HG03045 (cell line): ENCODE measurements around the gene NOS1AP.
"Not testable (repeated sequence)": the region's sequence is repeated elsewhere in the genome, so short reads cannot be mapped to it uniquely, and the experiment has no call there.

Experiments used
- ATAC-seq: cut with Tn5 transposase; IDR thresholded peaks from one replicate; pipeline ENCODE4 v1.9.1; 2021; ENCODE audit warnings: mild to moderate bottlenecking, moderate library complexity; ENCODE audit not compliant: unreplicated experiment

NOS1AP gene

DNA sequence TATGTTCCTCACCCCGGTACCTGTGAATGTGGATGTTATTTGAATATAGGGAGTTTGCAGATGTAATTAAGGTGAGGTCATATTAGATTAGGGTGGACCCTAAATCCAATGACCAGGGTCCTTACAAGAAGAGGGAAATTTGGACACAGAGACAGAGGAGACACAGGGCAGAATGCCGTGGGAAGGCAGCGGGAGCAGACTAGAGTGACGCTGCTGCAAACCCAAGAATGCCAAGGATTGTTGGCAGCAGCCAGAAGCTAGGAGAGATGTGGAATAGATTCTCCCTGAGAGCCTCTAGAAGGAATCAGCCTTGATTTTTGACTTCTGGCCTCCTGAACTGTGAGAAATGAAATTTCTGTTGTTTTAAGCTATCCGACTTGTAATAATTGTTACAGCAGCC, 253.5 kb downstream of the NOS1AP start:
- ATAC-seq: no peak

DNA sequence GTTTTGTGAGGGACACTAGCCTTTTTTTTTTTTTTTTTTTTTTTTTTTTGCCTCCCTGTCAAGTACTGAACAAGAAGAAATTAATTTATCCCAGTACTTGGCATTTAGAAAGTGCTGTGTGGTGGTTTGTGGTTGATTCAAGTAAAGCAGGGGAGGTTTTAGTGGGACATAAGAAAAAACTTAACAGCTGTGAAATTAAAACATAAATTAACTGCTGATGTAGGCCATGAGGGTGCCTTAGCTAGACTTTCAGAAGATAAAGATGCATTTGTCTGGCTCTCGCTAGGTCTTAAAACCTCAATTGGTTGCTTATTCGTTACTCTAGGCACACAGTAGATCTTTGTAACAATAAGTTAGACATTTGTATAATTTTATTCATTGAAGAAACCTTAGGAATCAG, 254.9 kb downstream of the NOS1AP start:
- ATAC-seq: no peak

DNA sequence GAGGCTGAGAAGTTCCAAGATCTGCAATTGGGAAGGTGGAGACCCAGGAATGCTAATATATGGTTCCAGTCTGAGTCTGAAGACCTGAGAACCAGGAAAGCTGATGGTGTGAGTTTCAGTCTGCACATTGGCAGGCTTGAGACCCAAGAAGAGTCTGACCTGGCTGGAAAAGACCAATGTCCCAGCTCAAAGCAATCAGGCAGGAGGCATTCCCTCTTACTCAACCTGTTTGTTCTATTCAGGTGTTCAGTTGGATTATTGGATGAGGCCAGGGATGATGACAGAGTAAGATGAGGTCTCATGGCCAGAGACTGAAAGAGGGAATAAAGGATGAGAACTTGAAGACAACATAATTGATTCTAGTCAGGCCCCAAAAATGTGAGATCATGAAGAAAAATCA, 257.1 kb downstream of the NOS1AP start:
- no peak for ATAC-seq

DNA sequence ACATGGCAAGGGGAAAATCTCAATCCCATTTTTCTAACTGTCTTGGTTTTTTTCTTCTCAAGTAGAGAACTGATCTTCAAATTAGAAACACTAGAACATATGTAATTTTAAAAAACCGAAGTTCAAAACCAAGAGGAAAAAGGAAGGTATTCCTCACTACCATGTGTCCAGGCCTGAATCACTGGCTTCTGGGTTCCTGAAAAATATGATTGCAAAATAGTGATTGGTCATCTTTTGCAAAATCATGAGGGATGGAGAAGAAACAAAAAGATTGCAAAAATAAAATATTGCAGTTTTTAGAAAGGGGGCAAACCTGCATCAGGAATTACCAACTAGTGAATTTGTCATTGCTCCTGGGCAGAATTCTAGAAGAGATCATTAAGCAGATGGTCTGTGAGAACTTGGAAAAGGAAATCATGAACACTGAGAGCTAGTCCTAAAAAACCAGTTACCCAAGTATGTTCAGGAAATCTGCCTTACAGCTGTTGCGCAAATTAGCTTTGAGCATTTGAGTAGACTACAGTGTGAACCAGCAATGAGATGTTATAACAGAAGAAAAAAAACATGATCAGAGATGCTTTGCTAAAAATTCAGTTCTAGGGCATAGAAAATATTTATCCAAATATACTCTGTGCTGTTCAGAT, 257.8 kb downstream of the NOS1AP start:
- ATAC-seq: no peak

DNA sequence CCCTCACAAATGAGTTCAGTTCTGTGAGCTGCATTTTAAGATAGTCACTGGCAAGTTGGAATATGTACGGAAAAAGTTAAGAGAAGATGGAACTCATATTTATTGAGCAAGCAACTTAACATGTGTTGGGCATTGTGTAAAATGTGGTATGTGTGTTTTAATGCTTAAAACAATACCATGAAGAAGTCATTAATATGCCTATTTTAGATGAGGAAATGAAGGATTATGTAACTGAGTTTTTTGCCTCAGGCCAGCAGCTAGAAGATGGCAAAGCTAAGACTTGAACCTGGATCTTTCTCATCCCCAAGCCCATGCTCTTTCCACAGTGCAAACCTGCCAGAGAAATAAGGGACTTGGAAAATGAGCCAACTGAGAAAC, 258.3 kb downstream of the NOS1AP start:
- no peak for ATAC-seq

DNA sequence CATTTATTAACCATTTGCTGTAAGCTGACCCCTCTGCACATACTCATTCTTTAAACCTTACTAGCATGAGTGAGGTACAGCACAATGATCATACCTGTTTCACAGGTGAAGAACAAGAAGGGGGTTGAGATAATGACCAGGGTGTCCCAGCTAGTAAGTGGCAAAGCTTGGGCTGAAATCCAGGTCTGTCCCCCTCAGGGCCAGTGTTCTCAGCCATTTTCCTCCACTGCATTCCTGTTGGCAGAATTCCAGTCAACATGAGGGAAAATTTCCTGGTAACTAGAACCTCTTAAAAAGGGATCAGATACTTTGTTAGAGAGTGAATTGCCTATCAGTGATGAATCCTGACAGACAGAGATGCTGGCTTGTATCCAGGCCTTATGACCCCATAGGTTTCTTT, 259.0 kb downstream of the NOS1AP start:
- no peak for ATAC-seq

DNA sequence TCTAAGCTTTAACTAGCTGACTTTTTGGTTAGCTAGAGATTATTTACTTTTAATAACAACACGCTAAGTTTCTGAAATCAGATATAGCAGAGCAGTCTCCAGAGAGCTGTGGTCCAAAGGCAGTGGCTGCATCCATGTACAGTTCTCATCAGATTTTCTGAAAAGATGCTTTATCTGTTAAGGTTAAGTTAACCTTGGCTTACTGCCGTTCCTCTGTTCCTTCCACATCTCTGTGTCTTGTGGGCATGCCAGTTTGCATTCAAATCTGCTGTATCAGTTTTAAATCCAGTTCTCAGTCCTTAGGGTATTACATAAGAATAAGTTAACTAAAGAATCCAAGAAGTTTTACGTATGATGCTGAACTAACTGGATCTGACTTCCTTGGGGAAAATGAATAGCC, 260.3 kb downstream of the NOS1AP start:
- ATAC-seq: no peak

DNA sequence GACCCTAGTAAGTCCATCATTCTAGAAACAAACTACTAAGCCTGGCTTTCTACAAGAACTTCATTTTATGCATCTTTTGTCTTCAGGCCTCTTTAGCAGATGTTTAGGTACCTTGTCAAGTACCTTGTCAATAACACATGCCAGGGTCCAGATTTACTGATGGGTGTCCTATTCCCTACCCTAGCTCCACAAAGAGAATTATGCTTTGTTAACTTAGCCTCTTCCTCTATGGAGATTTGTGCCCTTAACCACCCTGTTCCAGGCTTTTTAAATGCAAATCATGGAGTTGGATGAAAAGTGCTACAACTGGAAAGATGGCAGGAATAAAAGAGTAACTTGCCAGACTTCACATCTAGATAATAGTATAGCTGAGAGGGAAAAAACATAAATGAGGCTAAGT, 264.5 kb downstream of the NOS1AP start:
- no peak for ATAC-seq

DNA sequence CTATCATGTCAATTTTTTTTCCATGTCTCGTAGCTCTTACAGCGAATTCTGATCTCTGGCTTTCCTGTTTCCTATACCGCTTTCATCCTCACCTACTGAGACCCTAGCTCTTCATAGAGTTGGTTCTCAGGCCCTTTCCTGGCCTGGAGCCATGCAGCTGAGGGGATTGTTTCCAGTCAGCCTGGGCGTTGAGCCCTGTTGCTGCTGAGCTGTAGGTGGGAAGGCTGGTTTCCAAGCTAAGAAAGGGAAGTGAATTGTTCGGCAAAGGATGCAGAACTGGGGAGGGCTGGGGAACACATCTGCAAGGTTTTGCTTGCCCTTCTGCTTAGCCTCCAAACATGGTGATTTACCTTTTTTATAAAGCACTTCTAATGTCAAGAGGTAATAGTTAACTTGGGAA, 265.6 kb downstream of the NOS1AP start:
- no peak for ATAC-seq

DNA sequence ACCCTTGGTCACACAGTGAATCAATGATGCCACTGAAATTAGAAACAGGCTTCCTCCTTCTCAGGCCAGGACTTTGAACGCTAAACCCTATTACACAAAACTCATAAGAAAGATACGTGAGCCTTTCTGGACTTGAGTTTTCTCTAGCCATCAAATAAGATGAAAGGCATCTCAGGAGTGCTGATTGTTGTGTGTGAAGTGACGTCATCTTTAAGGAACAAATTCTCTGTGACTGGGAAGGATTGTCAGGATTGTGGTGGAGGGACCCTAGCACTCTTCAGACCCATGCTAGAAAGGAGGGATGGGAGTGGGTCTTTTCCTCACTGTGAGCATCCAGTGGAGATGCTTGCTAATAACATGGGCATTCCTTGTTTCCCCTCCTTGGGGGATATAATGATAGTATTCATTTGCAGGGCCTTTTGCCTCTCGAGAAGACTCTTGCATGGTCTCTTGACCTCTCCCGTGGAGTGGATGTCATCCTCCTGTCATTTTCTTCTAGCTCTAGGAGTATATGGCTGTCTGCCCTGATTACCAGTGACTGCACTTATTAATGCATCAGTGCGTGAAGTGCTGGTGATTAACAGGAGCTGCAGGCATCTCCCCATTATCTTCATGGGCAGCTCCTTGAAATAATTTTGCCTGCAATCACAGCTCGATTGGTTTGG, 267.3 kb downstream of the NOS1AP start:
- no peak for ATAC-seq

DNA sequence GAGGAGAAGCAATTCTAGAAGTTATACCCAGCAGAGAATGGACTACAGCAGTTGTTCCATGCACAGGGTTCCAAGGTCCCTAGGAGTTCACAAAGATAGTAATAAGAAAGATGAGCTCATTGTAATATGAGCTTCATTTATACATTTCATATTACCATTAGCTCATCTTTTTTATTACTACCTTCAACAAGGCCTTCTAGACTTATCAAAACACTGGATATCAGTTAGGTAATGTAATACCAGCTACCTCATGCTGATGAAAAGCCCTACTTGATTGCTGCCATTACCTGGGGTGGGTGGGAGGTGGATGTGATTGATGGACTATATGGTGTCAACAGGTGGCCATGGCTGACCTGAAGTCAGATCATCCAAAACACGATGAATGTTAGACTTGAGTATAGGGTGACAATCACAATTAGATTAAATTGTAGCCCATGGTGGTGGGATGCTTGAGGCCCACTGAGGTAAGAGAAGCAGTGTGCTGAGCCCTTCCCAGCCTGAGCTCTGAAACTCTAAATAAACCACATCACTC, 273.0 kb downstream of the NOS1AP start:
- ATAC-seq: no peak

DNA sequence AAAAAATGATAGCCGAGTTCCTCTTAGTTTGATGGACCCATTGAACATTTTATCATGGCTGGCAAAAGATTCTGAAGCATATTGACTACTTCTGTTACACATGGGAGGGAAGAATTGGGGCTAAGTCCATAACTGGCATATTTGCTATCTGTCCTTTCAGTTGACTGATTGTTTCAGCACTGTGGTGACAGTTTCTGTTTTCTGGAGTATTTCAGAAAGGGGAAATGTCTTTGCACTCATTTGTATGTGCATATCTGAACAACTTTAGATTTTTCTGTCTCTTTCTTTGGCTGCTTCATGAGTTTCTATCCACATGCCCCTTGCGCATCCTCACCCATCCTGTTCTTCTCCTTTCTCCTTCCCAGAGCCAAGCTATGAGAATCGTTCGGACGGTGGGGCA, 274.0 kb downstream of the NOS1AP start:
- ATAC-seq: no peak

DNA sequence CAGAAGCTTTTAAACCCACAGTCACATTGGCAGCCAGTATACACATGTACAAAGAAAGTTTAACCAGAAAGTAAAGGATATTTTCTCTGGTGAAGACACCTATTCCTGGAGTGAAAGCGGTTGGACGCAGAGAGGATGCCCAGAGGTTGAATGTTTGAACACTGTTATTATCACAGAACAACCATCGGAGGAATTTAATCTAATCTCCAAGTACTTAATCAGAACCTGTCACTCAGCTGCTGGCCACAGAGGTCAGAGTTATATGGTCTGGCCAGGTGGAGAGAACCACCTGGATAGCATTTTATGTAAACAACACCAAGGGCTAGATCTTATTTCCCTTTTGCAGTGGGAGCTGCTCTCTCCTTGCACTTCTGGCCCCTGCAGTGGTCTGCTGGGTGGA, 277.8 kb downstream of the NOS1AP start:
- no peak for ATAC-seq

DNA sequence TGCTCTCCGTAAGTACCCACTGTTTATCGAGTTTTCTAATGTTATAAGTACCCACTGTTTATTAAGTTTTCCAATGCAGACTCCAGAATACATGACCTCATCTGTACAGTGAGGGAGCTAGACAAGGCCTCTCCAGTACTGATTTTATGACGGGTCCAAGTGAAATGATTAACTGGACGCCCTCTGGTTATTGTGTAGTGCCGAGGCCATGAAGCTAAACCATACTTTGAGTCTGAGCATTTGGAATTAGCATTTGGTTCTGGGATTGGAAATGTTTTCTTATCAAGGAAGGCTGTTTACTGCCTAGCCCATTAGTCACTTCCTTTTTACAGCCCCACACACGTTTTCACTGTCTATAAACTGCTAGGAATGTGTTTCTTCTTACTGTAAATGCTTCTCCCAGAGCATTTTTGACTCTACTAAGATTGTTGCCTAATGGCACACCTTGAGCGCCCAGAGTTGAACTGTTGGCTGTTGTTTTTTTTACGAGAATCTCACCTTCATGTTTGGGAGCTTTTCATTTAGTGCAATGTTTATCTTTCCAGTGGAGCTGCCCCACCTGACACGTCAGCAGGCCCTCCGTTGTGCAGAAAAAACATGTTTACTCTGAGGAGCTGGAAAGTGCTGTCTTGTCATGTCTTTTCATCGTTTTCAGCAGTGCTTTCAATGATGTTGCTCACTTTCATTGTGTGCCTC, 280.3 kb downstream of the NOS1AP start:
- no peak for ATAC-seq

DNA sequence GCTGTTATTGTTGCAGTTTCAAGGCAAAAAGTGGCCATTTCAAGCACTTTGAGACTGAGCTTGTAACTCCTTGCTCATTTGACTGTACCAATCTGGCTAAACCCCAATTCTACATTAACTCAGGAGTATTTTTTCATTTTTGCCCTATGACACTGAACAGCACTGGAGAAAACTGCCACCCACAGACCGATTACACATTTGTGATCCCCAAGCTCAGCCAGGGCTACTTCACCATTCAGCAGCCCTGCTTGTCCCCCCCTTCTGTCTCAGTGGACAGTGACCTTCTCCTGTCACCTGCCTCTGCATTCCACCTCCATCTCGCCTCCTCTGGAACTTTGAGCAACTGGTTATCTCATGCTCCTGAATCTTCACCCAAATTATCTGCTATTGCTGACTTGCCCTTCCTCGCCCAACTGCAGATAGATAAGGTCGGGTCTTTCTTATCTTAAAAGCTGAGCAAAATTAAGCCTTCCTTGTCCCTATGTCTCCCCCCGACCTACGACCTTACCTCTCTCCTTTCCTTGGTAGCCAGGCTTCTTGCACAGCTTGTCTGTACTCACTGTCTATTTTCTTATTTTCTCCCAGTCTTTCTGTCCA, 281.9 kb downstream of the NOS1AP start:
- ATAC-seq: no peak

DNA sequence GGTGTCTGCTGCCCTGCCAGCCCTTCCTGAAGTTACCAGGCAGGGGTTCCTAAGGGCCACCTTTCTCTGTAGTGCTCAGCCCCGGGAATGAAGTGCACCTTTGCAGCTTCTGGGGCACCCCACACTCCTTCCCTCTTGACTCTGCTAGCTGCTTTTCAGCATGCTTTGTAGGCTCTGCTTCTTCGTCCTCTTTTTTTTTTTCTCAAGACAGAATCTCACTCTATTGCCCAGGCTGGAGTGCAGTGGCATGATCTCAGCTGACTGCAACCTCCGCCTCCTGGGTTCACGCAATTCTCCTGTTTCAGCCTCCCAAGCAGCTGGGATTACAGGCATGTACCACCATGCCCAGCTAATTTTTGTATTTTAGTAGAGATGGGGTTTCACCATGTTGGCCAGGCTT, 282.4 kb downstream of the NOS1AP start:
- ATAC-seq: not testable (repeated sequence)

DNA sequence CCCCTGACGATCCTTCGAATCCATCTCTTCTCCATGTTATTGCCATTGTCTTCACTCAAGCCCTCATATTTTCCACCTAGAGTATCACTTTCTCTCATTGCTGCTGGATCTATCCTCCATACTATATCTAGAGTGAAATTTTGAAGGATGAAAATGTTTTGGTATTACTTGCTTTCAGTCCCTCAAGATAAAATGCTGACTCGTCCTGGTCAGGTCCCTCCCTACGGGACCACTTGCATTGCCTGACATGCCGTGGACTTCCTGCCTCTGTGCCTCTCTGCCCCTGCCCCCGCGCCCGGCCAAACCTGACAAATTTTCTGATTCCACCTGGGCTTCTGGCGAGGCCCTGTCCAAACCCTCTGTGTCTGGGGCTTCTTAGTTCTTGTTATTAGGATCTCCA, 283.6 kb downstream of the NOS1AP start:
- no peak for ATAC-seq

DNA sequence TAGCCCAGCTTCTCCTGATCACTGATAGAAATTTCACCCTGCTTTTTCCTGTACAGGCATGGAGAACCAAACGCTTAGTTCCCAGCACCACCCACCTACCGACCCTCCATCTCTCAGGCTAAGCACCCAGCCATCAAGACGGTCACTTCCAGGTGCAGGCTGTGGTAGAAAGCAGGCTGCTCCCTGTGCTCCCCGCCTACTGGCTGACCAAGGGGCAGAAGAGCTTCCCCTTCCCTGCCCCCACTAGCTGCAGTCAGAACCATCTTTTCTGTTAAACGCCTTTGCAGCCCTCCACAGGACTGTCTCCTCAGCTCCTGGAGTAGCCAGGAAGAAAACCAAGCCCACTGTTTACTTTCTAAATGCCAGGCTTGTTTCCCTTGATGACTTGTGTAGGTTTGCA, 284.2 kb downstream of the NOS1AP start:
- ATAC-seq: no peak

DNA sequence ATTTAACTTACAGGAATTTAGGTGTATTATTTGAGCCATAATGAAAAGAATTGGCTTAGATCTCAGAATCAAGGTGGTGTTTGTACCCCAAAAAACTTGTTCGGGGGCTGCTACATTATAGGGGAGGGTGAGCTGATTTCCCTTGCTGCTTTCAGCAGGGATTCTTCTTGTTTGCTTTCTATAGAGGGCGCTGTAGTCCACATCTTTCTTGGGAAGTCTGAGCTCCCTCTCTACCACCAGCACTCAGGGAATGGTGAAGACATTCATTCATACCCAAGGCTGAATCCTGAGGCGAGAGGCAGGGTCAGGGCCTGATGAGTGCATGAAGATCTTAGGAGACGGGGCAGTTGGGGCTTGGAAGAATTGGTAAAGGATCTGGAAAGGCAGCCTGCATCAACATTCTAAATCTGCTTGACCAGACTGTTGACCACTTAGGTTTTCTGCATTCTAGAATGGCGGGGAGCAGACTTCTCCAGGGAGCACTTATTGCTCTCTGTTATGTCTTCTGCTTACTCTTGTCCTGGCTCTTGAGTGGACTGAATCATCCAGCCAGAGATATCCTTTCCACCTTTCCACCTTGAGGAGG, 288.3 kb downstream of the NOS1AP start:
- ATAC-seq: no peak

DNA sequence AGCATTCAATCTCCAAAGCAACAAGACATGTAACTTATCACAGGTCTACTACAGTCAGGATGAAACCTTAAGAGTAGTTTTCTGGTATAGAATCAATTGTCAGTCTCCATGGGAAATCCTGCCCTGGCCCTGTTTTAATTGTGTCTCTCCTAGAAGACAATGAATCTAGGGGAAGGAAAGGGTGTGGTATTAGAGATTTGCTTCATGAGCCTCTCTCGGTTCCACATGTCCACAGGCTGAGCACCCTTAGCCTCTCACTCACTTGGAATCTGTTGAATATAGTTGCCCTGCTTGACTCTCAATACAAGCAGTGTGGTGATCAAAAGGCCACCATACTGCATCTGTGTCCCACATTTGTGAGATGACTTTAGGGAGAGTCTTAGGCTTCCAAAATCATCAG, 289.4 kb downstream of the NOS1AP start:
- ATAC-seq: no peak

DNA sequence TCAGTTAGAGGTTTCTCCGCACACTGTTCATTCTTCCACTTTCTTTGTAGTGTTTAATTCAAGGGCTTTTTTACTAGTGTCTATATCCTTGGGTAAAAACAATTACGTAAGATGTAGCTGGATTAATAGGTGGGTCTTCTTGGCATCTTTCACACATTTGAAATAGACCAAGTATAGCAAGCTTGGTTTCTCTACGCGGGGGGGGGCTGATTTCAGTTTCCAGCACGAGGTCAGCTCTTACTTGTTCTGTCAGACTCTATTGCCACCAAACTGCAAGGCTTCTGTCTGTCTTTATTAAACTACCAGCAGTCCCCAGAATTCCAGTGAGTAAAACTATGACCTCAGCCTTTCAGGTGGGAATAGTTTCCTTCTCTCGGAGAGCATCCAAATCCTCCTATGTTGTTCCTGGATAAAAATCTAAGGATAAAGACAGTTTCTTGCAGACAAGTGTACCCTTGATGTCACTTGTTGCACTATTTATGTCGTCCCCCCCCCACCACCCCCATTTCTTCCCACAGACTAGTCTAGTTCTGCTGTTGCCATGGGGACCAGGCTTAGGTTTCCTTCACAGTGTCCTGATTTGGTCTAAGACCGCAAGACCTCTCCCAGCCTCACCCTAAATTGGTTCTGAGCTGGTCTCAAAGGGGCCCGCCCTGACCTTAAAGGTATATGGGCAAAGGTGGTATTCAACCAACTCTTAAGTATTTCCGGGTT, 290.2 kb downstream of the NOS1AP start:
- no peak for ATAC-seq
